ENCODE measurements around the gene AUP1. TPM values are rescaled to one million over a fixed set of nuclear protein-coding genes. Genes with fewer than 3 reads are reported as not detected.

Gene AUP1
- polyA plus RNA-seq, 4 donors: 136 to 237 (median 190) TPM

DNA sequence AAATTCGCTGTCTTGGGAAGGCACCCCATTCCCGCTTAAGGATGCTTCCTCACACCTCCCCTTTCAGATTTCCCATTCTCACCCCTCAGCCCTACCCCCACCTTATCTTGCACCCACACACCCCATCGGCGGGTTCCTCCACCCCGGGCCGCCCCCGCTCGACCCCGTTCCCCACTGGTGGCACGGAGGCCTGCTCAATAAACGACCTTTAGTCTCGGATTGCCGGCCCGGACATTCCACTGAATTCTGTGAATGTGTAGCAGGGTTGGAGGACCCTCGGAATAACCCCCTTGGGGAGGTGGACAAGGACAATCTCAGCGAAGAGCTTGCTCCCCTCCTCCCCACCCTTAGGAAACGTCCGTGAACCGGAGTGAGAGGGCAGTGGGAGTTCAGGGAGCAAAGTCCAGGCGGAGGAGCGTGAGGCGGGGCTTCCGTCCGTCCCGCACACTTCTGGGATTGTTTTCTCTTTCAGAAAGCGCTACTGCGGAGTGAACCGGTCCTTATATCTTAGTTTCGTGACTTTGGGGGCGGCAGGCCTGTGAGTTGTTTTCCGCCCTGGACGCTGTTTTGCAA lies 27.3 kb downstream of the AUP1 start:
- H3K4me1 ChIP-seq (ENCODE audit: control insufficient read depth in 3 of 3, insufficient read depth in 2 of 3, low read depth in 1 of 3, low read length in 2 of 3): peaks cover 3 to 63% (median 6%) of the 10 kb centered on the region in 3 donors
- DNase-seq (peak; percentile 88 to 90), FAIRE-seq (no peak)
- no peaks in the 10 kb centered on the region for H3K9me3 ChIP-seq (ENCODE audit: control insufficient read depth in 2 of 2, insufficient read depth in 1 of 2, low read depth in 1 of 2, low read length in 1 of 2)
- H3K4me3 ChIP-seq (ENCODE audit: low read depth in 1 of 3, low read length in 3 of 3): peak overlapping the region; percentile 62 to 85 (median 82)
- peak overlapping the region; percentile 94 to 98 (median 97) for H3K27ac ChIP-seq (ENCODE audit: low read depth in 1 of 3, low read length in 2 of 3)
- H3K27me3 ChIP-seq (ENCODE audit: control insufficient read depth in 3 of 3, insufficient read depth in 3 of 3, low read length in 3 of 3): peaks cover 0 to 46% (median 0%) of the 10 kb centered on the region in 3 donors
- WGBS, 3 donors: 11 to 18% (median 14%) methylated on average over 32 of the region's 32 CpGs
- H3K36me3 ChIP-seq (ENCODE audit: control insufficient read depth in 3 of 3, insufficient read depth in 2 of 3, low read depth in 1 of 3, low read length in 3 of 3): peaks cover 0 to 35% (median 0%) of the 10 kb centered on the region in 3 donors

- H3K4me1 ChIP-seq (ENCODE audit: control insufficient read depth in 3 of 3, insufficient read depth in 2 of 3, low read depth in 1 of 3, low read length in 2 of 3): peaks cover 3 to 64% (median 6%) of the 10 kb centered on the region in 3 donors
- peaks cover 0 to 49% (median 0%) of the 10 kb centered on the region in 3 donors for H3K27me3 ChIP-seq (ENCODE audit: control insufficient read depth in 3 of 3, insufficient read depth in 3 of 3, low read length in 3 of 3)
- 60 to 75% (median 74%) methylated on average over 18 of the region's 18 CpGs for WGBS, 3 donors
- FAIRE-seq (no peak), DNase-seq (no peak)
- H3K9me3 ChIP-seq (ENCODE audit: control insufficient read depth in 2 of 2, insufficient read depth in 1 of 2, low read depth in 1 of 2, low read length in 1 of 2): no peaks in the 10 kb centered on the region
- H3K36me3 ChIP-seq (ENCODE audit: control insufficient read depth in 3 of 3, insufficient read depth in 2 of 3, low read depth in 1 of 3, low read length in 3 of 3): peaks cover 0 to 39% (median 0%) of the 10 kb centered on the region in 3 donors
- peak overlapping the region in 1 of 3 donors; percentile 98 for H3K27ac ChIP-seq (ENCODE audit: low read depth in 1 of 3, low read length in 2 of 3)
- peak overlapping the region in 2 of 3 donors; percentile 82 to 85 for H3K4me3 ChIP-seq (ENCODE audit: low read depth in 1 of 3, low read length in 3 of 3)
Observed at GRCh38 chr2:74501335-74502071, 28.0 kb downstream of the AUP1 start.

DNA sequence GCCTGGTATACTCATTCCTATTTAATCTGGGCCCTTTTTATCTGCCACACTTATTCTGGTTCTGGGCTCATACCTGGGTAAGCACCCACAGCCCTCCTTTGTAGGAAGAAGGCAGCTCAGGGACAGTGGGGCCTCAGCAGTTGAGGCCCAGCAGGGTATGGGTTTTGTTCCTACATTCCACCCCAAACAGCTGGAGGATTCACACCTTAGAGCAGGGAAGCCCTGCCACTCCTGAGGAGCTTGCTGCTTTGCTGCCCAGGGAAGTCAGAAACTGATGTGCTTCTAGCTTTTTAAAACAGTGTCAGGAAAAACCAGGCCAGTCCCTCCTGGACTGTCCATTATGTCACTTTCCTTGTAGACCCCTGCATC lies 28.9 kb downstream of the AUP1 start:
- DNase-seq (no peak), FAIRE-seq (no peak)
- H3K4me1 ChIP-seq (ENCODE audit: control insufficient read depth in 3 of 3, insufficient read depth in 2 of 3, low read depth in 1 of 3, low read length in 2 of 3): peaks cover 0 to 64% (median under 1%) of the 10 kb centered on the region in 3 donors
- peaks cover 0 to 49% (median 0%) of the 10 kb centered on the region in 3 donors for H3K27me3 ChIP-seq (ENCODE audit: control insufficient read depth in 3 of 3, insufficient read depth in 3 of 3, low read length in 3 of 3)
- H3K36me3 ChIP-seq (ENCODE audit: control insufficient read depth in 3 of 3, insufficient read depth in 2 of 3, low read depth in 1 of 3, low read length in 3 of 3): peaks cover 0 to 37% (median 0%) of the 10 kb centered on the region in 3 donors
- H3K9me3 ChIP-seq (ENCODE audit: control insufficient read depth in 2 of 2, insufficient read depth in 1 of 2, low read depth in 1 of 2, low read length in 1 of 2): no peaks in the 10 kb centered on the region
- H3K27ac ChIP-seq (ENCODE audit: low read depth in 1 of 3, low read length in 2 of 3): peak overlapping the region in 1 of 3 donors; percentile 82
- peak overlapping the region in 1 of 3 donors; percentile 82 for H3K4me3 ChIP-seq (ENCODE audit: low read depth in 1 of 3, low read length in 3 of 3)

DNA sequence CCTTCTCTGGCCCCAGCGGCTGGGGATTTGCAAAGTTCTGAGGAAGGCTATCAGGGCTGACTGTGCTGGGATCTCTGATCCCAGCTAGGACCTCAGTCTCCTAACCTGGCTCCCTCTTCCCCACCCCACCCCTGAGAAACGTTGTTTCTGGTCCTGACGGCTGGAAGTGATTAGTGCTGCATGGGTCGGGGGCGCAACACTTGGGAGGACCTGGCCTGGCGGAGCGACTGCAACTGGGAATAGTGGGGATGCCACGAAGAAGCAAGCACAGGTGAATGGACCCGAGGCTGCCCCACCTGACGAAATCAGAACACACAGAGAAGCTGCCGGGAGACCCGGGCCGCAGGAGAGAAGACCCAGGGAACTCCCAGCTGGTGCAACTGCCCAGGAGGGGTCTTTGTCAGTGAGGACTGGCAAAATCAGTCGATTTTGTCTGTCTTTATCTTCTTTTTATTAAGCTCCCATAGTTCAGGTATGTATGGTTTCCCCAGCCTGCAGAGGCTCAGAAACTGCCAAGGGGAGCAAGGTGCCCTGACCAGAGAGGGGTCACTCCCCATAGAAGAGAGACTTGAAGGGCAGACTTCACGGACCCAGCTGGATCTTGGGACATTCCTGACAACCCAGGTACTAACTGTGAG lies 29.4 kb downstream of the AUP1 start:
- FAIRE-seq: no peak
- peaks cover 0 to 59% (median 0%) of the 10 kb centered on the region in 3 donors for H3K4me1 ChIP-seq (ENCODE audit: control insufficient read depth in 3 of 3, insufficient read depth in 2 of 3, low read depth in 1 of 3, low read length in 2 of 3)
- H3K27me3 ChIP-seq (ENCODE audit: control insufficient read depth in 3 of 3, insufficient read depth in 3 of 3, low read length in 3 of 3): peaks cover 0 to 49% (median 0%) of the 10 kb centered on the region in 3 donors

GRCh38 chr2:74499267-74499939 lies 30.1 kb downstream of the AUP1 start, which contains the start of gene LBX2:
Gene LBX2, minus strand, starts transcription at chr2:74499603. Its CDS starts 66 bp downstream, at chr2:74499537.
- H3K27ac ChIP-seq (ENCODE audit: low read depth in 1 of 3, low read length in 2 of 3): peak within 1 kb of the TSS; percentile 3 to 82 (median 56)
- 2 to 6% (median 3%) methylated on average over 55 to 65 of the region's 65 CpGs for WGBS, 3 donors
- no peaks in the 10 kb centered on the region for H3K9me3 ChIP-seq (ENCODE audit: control insufficient read depth in 2 of 2, insufficient read depth in 1 of 2, low read depth in 1 of 2, low read length in 1 of 2)
- peaks cover 0 to 53% (median 0%) of the 10 kb centered on the region in 3 donors for H3K4me1 ChIP-seq (ENCODE audit: control insufficient read depth in 3 of 3, insufficient read depth in 2 of 3, low read depth in 1 of 3, low read length in 2 of 3)
- H3K27me3 ChIP-seq (ENCODE audit: control insufficient read depth in 3 of 3, insufficient read depth in 3 of 3, low read length in 3 of 3): peaks cover 0 to 49% (median 0%) of the 10 kb centered on the region in 3 donors
- H3K36me3 ChIP-seq (ENCODE audit: control insufficient read depth in 3 of 3, insufficient read depth in 2 of 3, low read depth in 1 of 3, low read length in 3 of 3): peaks cover 0 to 37% (median 0%) of the 10 kb centered on the region in 3 donors
- peak within 1 kb of the TSS; percentile 27 to 82 (median 59) for H3K4me3 ChIP-seq (ENCODE audit: low read depth in 1 of 3, low read length in 3 of 3)
- DNase-seq: peak; percentile 31 to 74
- no peak for FAIRE-seq

More for the DNA sequence above, 29.4 kb downstream of the AUP1 start:
- no peaks in the 10 kb centered on the region for H3K9me3 ChIP-seq (ENCODE audit: control insufficient read depth in 2 of 2, insufficient read depth in 1 of 2, low read depth in 1 of 2, low read length in 1 of 2)
- peak overlapping the region in 1 of 3 donors; percentile 82 for H3K27ac ChIP-seq (ENCODE audit: low read depth in 1 of 3, low read length in 2 of 3)
- H3K36me3 ChIP-seq (ENCODE audit: control insufficient read depth in 3 of 3, insufficient read depth in 2 of 3, low read depth in 1 of 3, low read length in 3 of 3): peaks cover 0 to 37% (median 0%) of the 10 kb centered on the region in 3 donors
- 38 to 52% (median 47%) methylated on average over 15 of the region's 15 CpGs for WGBS, 3 donors
- no peak for DNase-seq
- H3K4me3 ChIP-seq (ENCODE audit: low read depth in 1 of 3, low read length in 3 of 3): peak overlapping the region in 2 of 3 donors; percentile 59 to 82

GRCh38 chr2:74498500-74499266 lies 30.8 kb downstream of the AUP1 start:
- Histone ChIP-seq H3K27ac (ENCODE audit: low read depth in 1 of 3, low read length in 2 of 3) (peak overlapping the region; percentile 3 to 82 (median 56)), H3K9me3 (ENCODE audit: control insufficient read depth in 2 of 2, insufficient read depth in 1 of 2, low read depth in 1 of 2, low read length in 1 of 2) (no peaks in the 10 kb centered on the region), H3K36me3 (ENCODE audit: control insufficient read depth in 3 of 3, insufficient read depth in 2 of 3, low read depth in 1 of 3, low read length in 3 of 3) (peaks cover 0 to 37% (median 0%) of the 10 kb centered on the region in 3 donors), H3K4me1 (ENCODE audit: control insufficient read depth in 3 of 3, insufficient read depth in 2 of 3, low read depth in 1 of 3, low read length in 2 of 3) (peaks cover 0 to 48% (median 0%) of the 10 kb centered on the region in 3 donors), H3K4me3 (ENCODE audit: low read depth in 1 of 3, low read length in 3 of 3) (peak overlapping the region; percentile 27 to 82 (median 59)), H3K27me3 (ENCODE audit: control insufficient read depth in 3 of 3, insufficient read depth in 3 of 3, low read length in 3 of 3) (peaks cover 0 to 49% (median 0%) of the 10 kb centered on the region in 3 donors)
- DNase-seq: peak; percentile 68 to 76
- no peak for FAIRE-seq
- 2 to 3% (median 2%) methylated on average over 40 to 41 of the region's 41 CpGs for WGBS, 3 donors

DNA sequence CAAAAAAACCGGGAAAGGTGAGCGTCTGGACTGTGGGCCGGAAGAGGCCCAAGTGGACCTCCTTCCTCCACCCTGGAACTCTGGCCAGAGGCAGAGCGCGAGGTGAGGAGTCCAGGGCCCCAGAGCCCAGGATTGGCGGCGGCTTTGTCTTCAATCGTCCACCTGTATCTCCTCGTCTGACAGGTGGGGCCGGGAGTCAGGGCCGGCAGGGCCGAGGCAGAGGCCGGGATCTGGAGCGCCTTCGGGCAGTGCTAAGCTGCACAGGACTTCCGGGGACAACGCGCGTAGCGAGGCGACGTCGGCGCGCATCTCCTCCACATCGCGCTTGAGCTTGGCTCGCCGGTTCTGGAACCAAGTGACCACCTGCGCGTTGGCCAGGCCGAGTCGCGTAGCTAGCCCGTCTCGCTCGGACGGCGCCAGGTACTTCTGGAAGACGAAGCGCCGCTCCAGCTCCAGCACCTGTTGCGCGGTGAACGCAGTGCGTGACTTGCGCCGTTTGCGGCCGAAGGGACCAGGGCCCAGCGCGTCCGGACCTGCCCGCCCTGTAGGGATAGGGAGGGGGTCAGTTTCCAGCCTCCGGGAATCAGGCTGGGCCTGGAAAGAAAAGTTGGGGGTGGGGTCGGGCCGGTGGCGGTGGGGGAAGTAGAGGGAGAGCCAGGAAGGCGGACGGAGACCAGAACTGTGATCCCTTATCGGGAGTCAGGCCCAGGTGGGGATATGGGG lies 31.6 kb downstream of the AUP1 start:
- Histone ChIP-seq H3K36me3 (ENCODE audit: control insufficient read depth in 3 of 3, insufficient read depth in 2 of 3, low read depth in 1 of 3, low read length in 3 of 3) (peaks cover 0 to 44% (median under 1%) of the 10 kb centered on the region in 3 donors), H3K4me1 (ENCODE audit: control insufficient read depth in 3 of 3, insufficient read depth in 2 of 3, low read depth in 1 of 3, low read length in 2 of 3) (peaks cover 0 to 48% (median 0%) of the 10 kb centered on the region in 3 donors), H3K4me3 (ENCODE audit: low read depth in 1 of 3, low read length in 3 of 3) (peak overlapping the region; percentile 27 to 82 (median 59)), H3K9me3 (ENCODE audit: control insufficient read depth in 2 of 2, insufficient read depth in 1 of 2, low read depth in 1 of 2, low read length in 1 of 2) (no peaks in the 10 kb centered on the region), H3K27me3 (ENCODE audit: control insufficient read depth in 3 of 3, insufficient read depth in 3 of 3, low read length in 3 of 3) (peaks cover 0 to 45% (median 0%) of the 10 kb centered on the region in 3 donors), H3K27ac (ENCODE audit: low read depth in 1 of 3, low read length in 2 of 3) (peak overlapping the region in 2 of 3 donors; percentile 48 to 82)
- DNase-seq (peak; percentile 48 to 70), FAIRE-seq (no peak)
- WGBS, 3 donors: 7 to 9% (median 8%) methylated on average over 55 to 61 of the region's 61 CpGs

All from small intestine (tissue), 7 donors.